GM19240 (cell line): ENCODE results near the gene HTR3C.

Experiments used
- DNase-seq: peaks from one replicate; pipeline ENCODE4 v3.0.0; 2011; ENCODE audit warnings: low spot score; ENCODE audit not compliant: insufficient read length

HTR3C gene

GRCh38 chr3:184082465-184082864 lies 29.6 kb downstream of the HTR3C start:
- no peak for DNase-seq

GRCh38 chr3:184085389-184085852 lies 32.6 kb downstream of the HTR3C start:
- no peak for DNase-seq

DNA sequence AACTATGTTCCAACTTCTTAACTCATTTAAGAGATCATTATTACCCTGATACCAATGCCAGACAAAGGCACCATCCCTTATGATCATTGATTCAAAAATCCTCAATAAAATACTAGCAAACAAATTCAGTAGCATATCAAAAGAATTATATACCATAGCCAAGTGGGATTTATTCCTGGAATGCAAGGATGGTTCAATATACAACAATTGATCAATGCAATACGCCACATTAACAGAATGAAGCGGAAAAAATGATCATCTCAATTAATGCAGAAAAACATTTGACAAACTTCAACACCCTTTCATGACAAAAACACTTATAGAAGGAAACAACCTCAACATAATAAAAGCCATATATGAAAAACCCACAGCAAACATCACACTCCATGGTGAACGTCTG lies 39.4 kb downstream of the HTR3C start:
- DNase-seq = no peak

DNA sequence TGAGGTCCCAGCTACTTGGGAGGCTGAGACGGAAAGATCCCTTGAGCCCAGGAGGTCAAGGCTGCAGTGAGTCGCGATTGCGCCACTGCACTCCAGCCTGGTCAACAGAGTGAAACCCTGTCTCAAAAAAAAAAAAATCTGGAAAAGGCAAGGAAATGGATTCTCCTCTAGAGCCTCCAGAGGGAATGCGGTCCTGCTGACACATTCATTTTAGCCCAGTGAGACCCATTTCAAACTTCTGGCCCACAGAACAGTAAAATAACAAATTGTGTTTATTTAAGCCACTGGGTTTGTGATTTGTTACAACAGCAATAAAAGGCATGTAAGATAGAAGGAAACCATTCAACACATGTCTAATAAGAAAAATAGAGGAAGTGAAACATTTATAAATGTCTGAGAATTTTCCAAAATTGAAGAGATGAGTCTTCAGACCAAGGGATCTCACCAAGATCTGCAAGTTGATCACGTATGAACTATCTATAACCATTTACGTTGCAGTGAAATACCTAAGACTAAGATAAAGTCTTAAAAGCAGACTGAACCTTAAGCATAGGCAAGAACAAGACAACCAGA lies 44.0 kb downstream of the HTR3C start, which contains the start of gene HTR3E:
Gene HTR3E, plus strand, starts transcription at position 254 of the 573 bp plus-strand sequence. CDS start 466 bp downstream, outside the sequence.
- no peak for DNase-seq

GRCh38 chr3:184097556-184097955 lies 44.7 kb downstream of the HTR3C start:
- no peak for DNase-seq

- no peak for DNase-seq
These were observed 47.2 kb downstream of the HTR3C start for GRCh38 chr3:184099806-184100686.
